IMR-90 (cell line): Measurements from ENCODE around the gene IGFBP3. TPM values are rescaled to one million over a fixed set of nuclear protein-coding genes. Genes with fewer than 3 reads are reported as not detected.
A peak's percentile ranks its signal among the peaks of the same experiment; 100 is the strongest.

Source experiments
- ATAC-seq: fragments of 200-7000 bp; cut with Tn5 transposase; 2 replicates; pipeline ENCODE4 v1.9.1; 2020; ENCODE audit warnings: low read depth, mild to moderate bottlenecking, moderate library complexity
- BruUV-seq: library from RNA; stranded (reverse); fragments of 400-500 nt; replicated peaks from 2 replicates; lab custom pipeline; 2021; lab: Mats Ljungman, UMichigan
- CTCF ChIA-PET: fragments of 300-600 bp; formaldehyde crosslinking; extraction: SDS; loops from one replicate; lab custom pipeline; 2021; ENCODE audit warnings: antibody characterized with exemption; lab: Yijun Ruan, JAX
- POLR2A ChIA-PET: fragments of 300-600 bp; sonication (Branson Sonifier 250); formaldehyde crosslinking; loops from one replicate; lab custom pipeline; 2022; ENCODE audit warnings: antibody characterized with exemption; ENCODE audit not compliant: unreplicated experiment; lab: Charles Lee
- DNase-seq: peaks from one replicate; pipeline ENCODE4 v3.0.0; 2013
- H2AFZ ChIP-seq: replicated peaks from 2 replicates; pipeline ENCODE3; 2013; ENCODE audit warnings: low read length, mild to moderate bottlenecking; ENCODE audit not compliant: poor library complexity
- H2AK5ac ChIP-seq: 2 replicates; pipeline ENCODE4 v1.6.1; 2013; ENCODE audit warnings: low read depth, low read length, inconsistent platforms
- H2AK9ac ChIP-seq: replicated peaks from 2 replicates; pipeline ENCODE3; 2013; ENCODE audit warnings: mild to moderate bottlenecking, low read depth, low read length, moderate library complexity; ENCODE audit not compliant: poor library complexity
- H2BK120ac ChIP-seq: 2 replicates; pipeline ENCODE4 v1.6.1; 2013; ENCODE audit warnings: low read depth, low read length, inconsistent platforms
- H2BK15ac ChIP-seq: 3 replicates; pipeline ENCODE4 v1.6.1; 2013; ENCODE audit warnings: low read depth, low read length, inconsistent platforms
- H2BK20ac ChIP-seq: 2 replicates; pipeline ENCODE4 v1.6.1; 2013; ENCODE audit warnings: low read depth, mild to moderate bottlenecking, inconsistent platforms, low read length, moderate library complexity
- H2BK5ac ChIP-seq: 2 replicates; pipeline ENCODE4 v1.6.1; 2013; ENCODE audit warnings: mild to moderate bottlenecking, low read depth, low read length, inconsistent platforms; ENCODE audit not compliant: poor library complexity, severe bottlenecking
- H3K14ac ChIP-seq: replicated peaks from 2 replicates; pipeline ENCODE4 v1.6.1; 2013; ENCODE audit warnings: low read depth, low read length, inconsistent platforms
- H3K18ac ChIP-seq: 2 replicates; pipeline ENCODE4 v1.6.1; 2013; ENCODE audit warnings: low read depth, low read length, control low read depth
- H3K23ac ChIP-seq: 2 replicates; pipeline ENCODE4 v1.6.1; 2013; ENCODE audit warnings: low read depth, low read length, inconsistent platforms
- H3K27ac ChIP-seq: 2 replicates; pipeline ENCODE4 v1.5.1; 2013; ENCODE audit warnings: mild to moderate bottlenecking, control low read depth, low read length; ENCODE audit not compliant: insufficient read depth
- H3K27me3 ChIP-seq: 2 replicates; pipeline ENCODE4 v1.6.1; 2013; ENCODE audit warnings: low read length; ENCODE audit not compliant: control insufficient read depth, insufficient read depth
- H3K36me3 ChIP-seq: 2 replicates; pipeline ENCODE4 v1.6.1; 2013; ENCODE audit warnings: low read length, mixed read lengths; ENCODE audit not compliant: control insufficient read depth, insufficient read depth
- H3K4ac ChIP-seq: 2 replicates; pipeline ENCODE4 v1.6.1; 2013; ENCODE audit warnings: low read depth, low read length, inconsistent platforms
- H3K4me1 ChIP-seq: 2 replicates; pipeline ENCODE4 v1.6.1; 2013; ENCODE audit warnings: low read length, mixed read lengths; ENCODE audit not compliant: control insufficient read depth, insufficient read depth
- H3K4me2 ChIP-seq: 2 replicates; pipeline ENCODE4 v1.6.1; 2013; ENCODE audit warnings: low read depth, mild to moderate bottlenecking, control low read depth, low read length, moderate library complexity
- H3K4me3 ChIP-seq: 2 replicates; pipeline ENCODE4 v1.5.1; 2013; ENCODE audit warnings: low read depth, mild to moderate bottlenecking, control low read depth, low read length, moderate library complexity; ENCODE audit not compliant: insufficient read depth
- H3K56ac ChIP-seq: 2 replicates; pipeline ENCODE4 v1.6.1; 2013; ENCODE audit warnings: low read length, inconsistent platforms; ENCODE audit not compliant: insufficient read depth; ENCODE audit errors: extremely low read depth
- H3K79me1 ChIP-seq, 2 experiments: 2 replicates each; pipeline ENCODE4 v1.6.1; 2013; ENCODE audit warnings: low read length in 2 of 2, inconsistent platforms in 1 of 2, low read depth in 1 of 2
- H3K9ac ChIP-seq: 2 replicates; pipeline ENCODE4 v1.6.1; 2013; ENCODE audit warnings: low read depth, low read length, control low read depth
- H3K9me1 ChIP-seq: 2 replicates; pipeline ENCODE4 v1.6.1; 2013; ENCODE audit warnings: low read length, inconsistent platforms; ENCODE audit not compliant: insufficient read depth
- H3K9me3 ChIP-seq: 2 replicates; pipeline ENCODE4 v1.6.1; 2013; ENCODE audit warnings: low read length; ENCODE audit not compliant: control insufficient read depth, insufficient read depth
- H4K20me1 ChIP-seq: 2 replicates; pipeline ENCODE4 v1.6.1; 2013; ENCODE audit warnings: low read length, inconsistent platforms; ENCODE audit not compliant: insufficient read depth
- H4K5ac ChIP-seq: 2 replicates; pipeline ENCODE4 v1.6.1; 2013; ENCODE audit warnings: mild to moderate bottlenecking, low read depth, low read length, control low read depth
- H4K8ac ChIP-seq, 2 experiments: 2 replicates each; pipeline ENCODE4 v1.6.1; 2013; ENCODE audit warnings: low read depth in 2 of 2, low read length in 2 of 2, control low read depth in 1 of 2, inconsistent platforms in 1 of 2
- H4K91ac ChIP-seq: 2 replicates; pipeline ENCODE4 v1.6.1; 2013; ENCODE audit warnings: low read depth, low read length, inconsistent platforms; ENCODE audit not compliant: insufficient read depth
- CHD1 ChIP-seq: IDR thresholded peaks from 2 replicates; pipeline ENCODE4 v1.6.1; 2012; ENCODE audit warnings: low read depth, low read length, improper control_type of control experiment
- MAFK ChIP-seq: IDR thresholded peaks from 2 replicates; pipeline ENCODE4 v1.6.1; 2012; ENCODE audit warnings: low read depth, low read length, improper control_type of control experiment
- MAZ ChIP-seq: IDR thresholded peaks from 2 replicates; pipeline ENCODE4 v1.6.1; 2012; ENCODE audit warnings: low read depth, mild to moderate bottlenecking, low read length, improper control_type of control experiment, moderate library complexity, borderline replicate concordance
- MXI1 ChIP-seq: IDR thresholded peaks from 2 replicates; pipeline ENCODE4 v1.6.1; 2012; ENCODE audit warnings: low read depth, mild to moderate bottlenecking, low read length, moderate library complexity, borderline replicate concordance
- NFE2L2 ChIP-seq: fragments of 150-350 bp; IDR thresholded peaks from 2 replicates; pipeline ENCODE4 v1.6.1; 2016; ENCODE audit warnings: low read depth, mild to moderate bottlenecking, low read length
- RCOR1 ChIP-seq: IDR thresholded peaks from 2 replicates; pipeline ENCODE4 v1.6.1; 2012; ENCODE audit warnings: mild to moderate bottlenecking, low read length, improper control_type of control experiment; ENCODE audit not compliant: insufficient replicate concordance
- SMC3 ChIP-seq: fragments of 150-350 bp; IDR thresholded peaks from 2 replicates; pipeline ENCODE4 v1.6.1; 2016; ENCODE audit warnings: low read depth, mild to moderate bottlenecking, antibody characterized with exemption, low read length, moderate library complexity
- USF2 ChIP-seq: fragments of 150-350 bp; IDR thresholded peaks from 2 replicates; pipeline ENCODE4 v1.6.1; 2017; ENCODE audit warnings: mild to moderate bottlenecking, antibody characterized with exemption, low read length, low read depth
- WGBS, 2 experiments: methylation state at CpG; one replicate each; pipeline versions ENCODE4 v1.1.5 to v1.1.7; 2013; ENCODE audit warnings: missing lambda C conversion rate in 2 of 2; ENCODE audit not compliant: insufficient read length in 1 of 2; ENCODE audit errors: extremely low coverage in 2 of 2; 5-methylcytosine and 5-hydroxymethylcytosine counted together
- dilution Hi-C: fragments of 300-500 bp; cut with HindIII; formaldehyde crosslinking; loops from one replicate; pipeline ENCODE4 v1.14.3; 2018; ENCODE audit warnings: low sequenced_read_pairs; ENCODE audit not compliant: unreplicated experiment
- in situ Hi-C: fragments of 300-500 bp; cut with MboI; formaldehyde crosslinking; loops from 3 replicates; pipeline ENCODE4 v1.14.3; 2019; ENCODE audit warnings: low sequenced_read_pairs, inconsistent platforms, mixed read lengths
- intact Hi-C: fragments of 100-400 bp; cut with micrococcal nuclease; formaldehyde crosslinking; loops from 2 replicates; pipeline ENCODE4 v1.10.0; 2022
- polyA plus RNA-seq, 3 experiments: library from polyadenylated mRNA; depleted of rRNA; stranded (reverse); fragments of >200 nt; gene quantifications; 2 replicates each; pipeline ENCODE4 v1.2.3, GENCODE V29; 2012; ENCODE audit warnings: low replicate concordance in 1 of 3
- total RNA-seq: library from RNA; depleted of rRNA; stranded (reverse); fragments of >200 nt; gene quantifications from 2 replicates; pipeline ENCODE4 v1.2.3, GENCODE V29; 2012

The IGFBP3 gene
- total and polyA plus RNA-seq, 2 of the 4 experiments (the other 2 are of a cell fraction), result 272 to 601 TPM

GRCh38 chr7:45968312-45968711 is 47.2 kb upstream of the IGFBP3 start:
- Histone ChIP-seq H4K5ac (no peak overlapping the region), H3K14ac (no peak overlapping the region), H2AFZ (peak overlapping the region; percentile 18), H3K9me3 (no peaks in the 10 kb centered on the region), H2BK120ac (no peak overlapping the region), H3K4me2 (no peak overlapping the region), H3K4me3 (no peak overlapping the region), H3K9me1 (peaks cover 5% of the 10 kb centered on the region; the same call in 1 of the 2 replicates), H3K79me1 (no peaks in the 10 kb centered on the region), H4K8ac (no peak overlapping the region), H2AK9ac (no peak overlapping the region), H3K18ac (no peak overlapping the region), H3K4ac (no peak overlapping the region), H2BK15ac (no peak overlapping the region; the same call in 2 of the 3 replicates), H3K36me3 (no peaks in the 10 kb centered on the region), H4K91ac (peak overlapping the region; percentile 49; the same call in 1 of the 2 replicates), H3K27ac (no peak overlapping the region), H2BK20ac (no peak overlapping the region), H3K27me3 (no peaks in the 10 kb centered on the region), H3K23ac (no peak overlapping the region), H2BK5ac (no peak overlapping the region), H2AK5ac (no peak overlapping the region), H3K56ac (no peak overlapping the region), H3K4me1 (no peaks in the 10 kb centered on the region; the same call in 1 of the 2 replicates), H3K9ac (no peak overlapping the region), H4K20me1 (no peaks in the 10 kb centered on the region)
- BruUV-seq, result no TSS peak
- 95% methylated on average over 3 of the region's 7 CpGs; no CpG with 5 or more reads in 1 of the 2 experiments for WGBS, 2 experiments
- ChIA-PET CTCF (interaction anchor here (0.6 kb wide), 1 partner anchor 277 kb away, joined by 3 read pairs; no protein-coding TSS in a partner anchor), POLR2A (no interaction called here)
- intact Hi-C loops, result no loop called here
- no peak for TF ChIP-seq USF2
- TF ChIP-seq SMC3, result no peak
- no peak for TF ChIP-seq MXI1
- no peak for TF ChIP-seq CHD1
- no peak for TF ChIP-seq RCOR1
- no peak for TF ChIP-seq MAZ
- TF ChIP-seq MAFK, result no peak
- no peak for TF ChIP-seq NFE2L2
- no peak for DNase-seq
- in situ Hi-C loops, result no loop called here
- dilution Hi-C loops, result no loop called here
- ATAC-seq, result no peak
